A549 (cell line): ENCODE measurements around the gene GPSM1. TPM values are rescaled to one million over a fixed set of nuclear protein-coding genes. Genes with fewer than 3 reads are reported as not detected.

Source experiments
- ATAC-seq, 2 experiments: fragments of 200-7000 bp in 1 of 2; fragments of >200 bp in 1 of 2; cut with Nextera tagmentation in 1 of 2; cut with Tn5 transposase in 1 of 2; 3 replicates each; pipeline versions ENCODE4 v1.8.0 to v1.9.1; 2018 to 2020; ENCODE audit warnings: mild to moderate bottlenecking in 1 of 2, moderate library complexity in 1 of 2
- CTCF ChIA-PET: fragments of 300-600 bp; sonication (Branson Sonifier 250); formaldehyde crosslinking; extraction: SDS; loops from one replicate; lab custom pipeline; 2021; ENCODE audit warnings: antibody characterized with exemption, inconsistent platforms; lab: Yijun Ruan, JAX
- POLR2A ChIA-PET: fragments of 350-600 bp; formaldehyde crosslinking; extraction: SDS; loops from one replicate; lab custom pipeline; 2021; ENCODE audit warnings: antibody characterized with exemption, inconsistent platforms; lab: Yijun Ruan, JAX
- DNase-seq, 2 experiments: peaks; one replicate each; pipeline versions ENCODE4 v3.0.0 to v3.0.0-alpha.2; 2011 to 2016; ENCODE audit warnings: low read depth in 1 of 2, low spot score in 1 of 2
- FAIRE-seq: peaks from 2 replicates; lab custom pipeline; 2011; peaks lifted over from hg19 to GRCh38; lab: Jason Lieb, UNC
- H3K27ac ChIP-seq, 2 experiments: fragments of >200 bp; sonication (Bioruptor Twin); formaldehyde crosslinking; 3 replicates each; pipeline ENCODE4 v1.5.1; 2016 to 2017
- H3K4me1 ChIP-seq: fragments of >200 bp; sonication (Bioruptor Twin); formaldehyde crosslinking; 3 replicates; pipeline ENCODE4 v1.6.1; 2016
- H3K4me2 ChIP-seq: fragments of >200 bp; sonication (Bioruptor Twin); formaldehyde crosslinking; 3 replicates; pipeline ENCODE4 v1.6.1; 2016
- H3K4me3 ChIP-seq: fragments of >200 bp; sonication (Bioruptor Twin); formaldehyde crosslinking; 3 replicates; pipeline ENCODE4 v1.5.1; 2016
- H3K9me3 ChIP-seq: fragments of >200 bp; sonication (Bioruptor Twin); formaldehyde crosslinking; 3 replicates; pipeline ENCODE4 v1.6.1; 2016
- BHLHE40 ChIP-seq: IDR thresholded peaks from 2 replicates; pipeline ENCODE4 v1.6.1; 2012; ENCODE audit warnings: low read depth, low read length, inconsistent platforms
- CBX8 ChIP-seq: fragments of 200-600 bp; sonication (generic); IDR thresholded peaks from 2 replicates; pipeline ENCODE4 v1.6.1; 2016
- CEBPB ChIP-seq, 2 experiments: fragments of >200 bp in 1 of 2; sonication (Bioruptor Twin) in 1 of 2; formaldehyde crosslinking in 1 of 2; IDR thresholded peaks; 2 replicates each; pipeline ENCODE4 v1.6.1; 2012 to 2016
- CHD4 ChIP-seq: fragments of 200-600 bp; sonication (generic); IDR thresholded peaks from 2 replicates; pipeline ENCODE4 v1.6.1; 2016; ENCODE audit warnings: antibody characterized with exemption, mild to moderate bottlenecking, borderline replicate concordance
- FOSB ChIP-seq: fragments of 250-450 bp; sonication (Bioruptor Pico); IDR thresholded peaks from 2 replicates; pipeline ENCODE4 v1.5.0; 2020; ENCODE audit warnings: mild to moderate bottlenecking, moderate library complexity
- FOXS1 ChIP-seq: fragments of 250-450 bp; sonication (Bioruptor Pico); IDR thresholded peaks from 2 replicates; pipeline ENCODE4 v1.5.0; 2020; ENCODE audit warnings: mild to moderate bottlenecking, moderate library complexity
- GATA3 ChIP-seq: IDR thresholded peaks from 2 replicates; pipeline ENCODE4 v1.6.1; 2012; ENCODE audit warnings: borderline replicate concordance
- HDAC2 ChIP-seq: fragments of 200-600 bp; sonication (generic); IDR thresholded peaks from 2 replicates; pipeline ENCODE4 v1.6.1; 2016
- HOXA7 ChIP-seq: fragments of 250-450 bp; sonication (Bioruptor Pico); IDR thresholded peaks from 2 replicates; pipeline ENCODE4 v1.5.0; 2020; ENCODE audit warnings: mild to moderate bottlenecking, moderate library complexity
- HOXB13 ChIP-seq: fragments of 250-450 bp; sonication (Bioruptor Pico); IDR thresholded peaks from 2 replicates; pipeline ENCODE4 v1.5.0; 2020; ENCODE audit warnings: low read depth, mild to moderate bottlenecking, moderate library complexity
- HOXB5 ChIP-seq: fragments of 250-450 bp; sonication (Bioruptor Pico); IDR thresholded peaks from 2 replicates; pipeline ENCODE4 v1.5.0; 2020; ENCODE audit warnings: mild to moderate bottlenecking, moderate library complexity
- JUNB ChIP-seq: fragments of >200 bp; sonication (Bioruptor Twin); formaldehyde crosslinking; IDR thresholded peaks from 2 replicates; pipeline ENCODE4 v1.6.1; 2016
- KDM5A ChIP-seq: fragments of 200-600 bp; sonication (generic); IDR thresholded peaks from 2 replicates; pipeline ENCODE4 v1.6.1; 2016; ENCODE audit warnings: antibody characterized with exemption, mild to moderate bottlenecking
- MAZ ChIP-seq: fragments of 150-350 bp; IDR thresholded peaks from 2 replicates; pipeline ENCODE4 v1.6.1; 2014; ENCODE audit warnings: antibody characterized with exemption, low read depth, low read length, borderline replicate concordance
- NPAS2 ChIP-seq: fragments of 250-450 bp; sonication (Bioruptor Pico); IDR thresholded peaks from 2 replicates; pipeline ENCODE4 v1.8.0; 2022; ENCODE audit warnings: mild to moderate bottlenecking, moderate library complexity, borderline replicate concordance
- PHF8 ChIP-seq: fragments of 200-600 bp; sonication (generic); IDR thresholded peaks from 2 replicates; pipeline ENCODE4 v1.6.1; 2016; ENCODE audit warnings: low read depth, mild to moderate bottlenecking, antibody characterized with exemption, moderate library complexity, borderline replicate concordance
- POLR2AphosphoS2 ChIP-seq: conservative IDR thresholded peaks from 2 replicates; pipeline ENCODE4 v1.6.1; 2012; ENCODE audit warnings: low read length, improper control_type of control experiment, inconsistent platforms
- RAD21 ChIP-seq, 2 experiments: fragments of >200 bp in 1 of 2; sonication (Bioruptor Twin) in 1 of 2; formaldehyde crosslinking in 1 of 2; IDR thresholded peaks in 1 of 2; conservative IDR thresholded peaks in 1 of 2; 2 replicates in 1 of 2; 3 replicates in 1 of 2; pipeline ENCODE4 v1.6.1; 2012 to 2018; ENCODE audit warnings: inconsistent platforms in 1 of 2
- RARB ChIP-seq: fragments of 250-450 bp; sonication (Bioruptor Pico); IDR thresholded peaks from 2 replicates; pipeline ENCODE4 v1.8.0; 2021; ENCODE audit warnings: mild to moderate bottlenecking, moderate library complexity
- RNF2 ChIP-seq: fragments of 200-600 bp; sonication (generic); IDR thresholded peaks from 2 replicates; pipeline ENCODE4 v1.6.1; 2016; ENCODE audit warnings: low read depth, mild to moderate bottlenecking, antibody characterized with exemption, moderate library complexity, borderline replicate concordance
- SMC3 ChIP-seq: fragments of >200 bp; sonication (Bioruptor Twin); formaldehyde crosslinking; IDR thresholded peaks from 3 replicates; pipeline ENCODE4 v1.6.1; 2018; ENCODE audit warnings: inconsistent platforms
- TFCP2L1 ChIP-seq: fragments of 250-450 bp; sonication (Bioruptor Pico); IDR thresholded peaks from 2 replicates; pipeline ENCODE4 v1.5.0; 2021; ENCODE audit warnings: mild to moderate bottlenecking
- TP53 ChIP-seq: fragments of 250-450 bp; sonication (Bioruptor Pico); IDR thresholded peaks from 2 replicates; pipeline ENCODE4 v1.5.0; 2021; ENCODE audit warnings: mild to moderate bottlenecking, moderate library complexity
- ZC3H11A ChIP-seq: fragments of 450-650 bp; IDR thresholded peaks from 2 replicates; pipeline ENCODE4 v1.6.1; 2014; ENCODE audit warnings: antibody characterized with exemption, mild to moderate bottlenecking
- ZFP36 ChIP-seq: fragments of 450-650 bp; IDR thresholded peaks from 2 replicates; pipeline ENCODE4 v1.6.1; 2014; ENCODE audit warnings: borderline replicate concordance; ENCODE audit not compliant: partially characterized antibody
- ZNF302 ChIP-seq: fragments of 250-450 bp; sonication (Bioruptor Pico); IDR thresholded peaks from 2 replicates; pipeline ENCODE4 v1.9.0; 2021; ENCODE audit warnings: inconsistent platforms, mild to moderate bottlenecking, moderate library complexity
- WGBS: methylation state at CpG from one replicate; pipeline ENCODE4 v1.1.6; 2017; ENCODE audit errors: missing lambda C conversion rate; 5-methylcytosine and 5-hydroxymethylcytosine counted together
- polyA plus RNA-seq, 4 experiments: library from polyadenylated mRNA; depleted of rRNA in 3 of 4; stranded (reverse); fragments of >200 nt; fragmentation: RNase III in 1 of 4; extraction: RNeasy Plus Mini Kit Qiagen cat#74134 plus additional on column Dnase treatment in 1 of 4; gene quantifications; 2 replicates in 3 of 4; 3 replicates in 1 of 4; pipeline ENCODE4 v1.2.3, GENCODE V29; 2011 to 2017
- TF ChIP-seq, protein P1 (sequence below): fragments of 250-450 bp; sonication (Bioruptor Pico); IDR thresholded peaks from 2 replicates; pipeline ENCODE4 v1.5.0; 2021; ENCODE audit warnings: mild to moderate bottlenecking, moderate library complexity, borderline replicate concordance
- TF ChIP-seq, protein P2 (sequence below): fragments of 150-350 bp; IDR thresholded peaks from 2 replicates; pipeline ENCODE4 v1.6.1; 2014; ENCODE audit warnings: low read depth, mild to moderate bottlenecking, low read length
- TF ChIP-seq, protein P3 (sequence below): IDR thresholded peaks from 2 replicates; pipeline ENCODE4 v1.6.1; 2012
- TF ChIP-seq, protein P4 (sequence below): IDR thresholded peaks from 2 replicates; pipeline ENCODE4 v1.6.1; 2012
- TF ChIP-seq, protein P5 (sequence below): fragments of >200 bp; sonication (Bioruptor Twin); formaldehyde crosslinking; IDR thresholded peaks from 2 replicates; pipeline ENCODE4 v1.6.1; 2016
- TF ChIP-seq, protein P6 (sequence below): IDR thresholded peaks from 2 replicates; pipeline ENCODE4 v1.6.1; 2012; ENCODE audit warnings: low read depth, borderline replicate concordance
- TF ChIP-seq, protein P7 (sequence below): fragments of 250-450 bp; sonication (Bioruptor Pico); IDR thresholded peaks from 2 replicates; pipeline ENCODE4 v1.5.0; 2020; ENCODE audit warnings: low read depth, mild to moderate bottlenecking, moderate library complexity

Gene GPSM1
- polyA plus RNA-seq, 2 of the 4 experiments (the other 2 are of a cell fraction), result 2.1 to 8.8 TPM

DNA sequence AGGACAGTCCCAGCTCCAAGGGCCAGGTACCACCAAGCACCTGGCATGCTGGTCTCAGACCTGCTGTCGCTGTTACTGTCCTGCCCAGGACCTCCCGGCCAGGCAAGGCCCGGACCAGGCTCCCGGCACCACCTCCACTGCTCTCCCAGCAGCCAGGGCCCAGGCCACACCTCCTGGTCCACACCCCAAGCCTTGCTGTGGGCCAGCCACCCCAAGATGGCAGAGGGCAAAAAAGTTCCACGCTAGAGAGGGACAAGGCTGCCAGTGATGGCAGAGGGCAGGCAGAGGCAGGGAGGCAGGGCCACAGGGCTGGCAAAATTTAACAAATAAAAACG, 35.1 kb downstream of the GPSM1 start (continued):
- TF ChIP-seq, protein P1, sequence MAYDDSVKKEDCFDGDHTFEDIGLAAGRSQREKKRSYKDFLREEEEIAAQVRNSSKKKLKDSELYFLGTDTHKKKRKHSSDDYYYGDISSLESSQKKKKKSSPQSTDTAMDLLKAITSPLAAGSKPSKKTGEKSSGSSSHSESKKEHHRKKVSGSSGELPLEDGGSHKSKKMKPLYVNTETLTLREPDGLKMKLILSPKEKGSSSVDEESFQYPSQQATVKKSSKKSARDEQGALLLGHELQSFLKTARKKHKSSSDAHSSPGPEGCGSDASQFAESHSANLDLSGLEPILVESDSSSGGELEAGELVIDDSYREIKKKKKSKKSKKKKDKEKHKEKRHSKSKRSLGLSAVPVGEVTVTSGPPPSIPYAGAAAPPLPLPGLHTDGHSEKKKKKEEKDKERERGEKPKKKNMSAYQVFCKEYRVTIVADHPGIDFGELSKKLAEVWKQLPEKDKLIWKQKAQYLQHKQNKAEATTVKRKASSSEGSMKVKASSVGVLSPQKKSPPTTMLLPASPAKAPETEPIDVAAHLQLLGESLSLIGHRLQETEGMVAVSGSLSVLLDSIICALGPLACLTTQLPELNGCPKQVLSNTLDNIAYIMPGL (CRISPR knock-in tag), result no peak
- TF ChIP-seq ZC3H11A (no peak), RARB (CRISPR knock-in tag) (no peak), FOSB (no peak), HOXB13 (CRISPR knock-in tag) (no peak)

DNA sequence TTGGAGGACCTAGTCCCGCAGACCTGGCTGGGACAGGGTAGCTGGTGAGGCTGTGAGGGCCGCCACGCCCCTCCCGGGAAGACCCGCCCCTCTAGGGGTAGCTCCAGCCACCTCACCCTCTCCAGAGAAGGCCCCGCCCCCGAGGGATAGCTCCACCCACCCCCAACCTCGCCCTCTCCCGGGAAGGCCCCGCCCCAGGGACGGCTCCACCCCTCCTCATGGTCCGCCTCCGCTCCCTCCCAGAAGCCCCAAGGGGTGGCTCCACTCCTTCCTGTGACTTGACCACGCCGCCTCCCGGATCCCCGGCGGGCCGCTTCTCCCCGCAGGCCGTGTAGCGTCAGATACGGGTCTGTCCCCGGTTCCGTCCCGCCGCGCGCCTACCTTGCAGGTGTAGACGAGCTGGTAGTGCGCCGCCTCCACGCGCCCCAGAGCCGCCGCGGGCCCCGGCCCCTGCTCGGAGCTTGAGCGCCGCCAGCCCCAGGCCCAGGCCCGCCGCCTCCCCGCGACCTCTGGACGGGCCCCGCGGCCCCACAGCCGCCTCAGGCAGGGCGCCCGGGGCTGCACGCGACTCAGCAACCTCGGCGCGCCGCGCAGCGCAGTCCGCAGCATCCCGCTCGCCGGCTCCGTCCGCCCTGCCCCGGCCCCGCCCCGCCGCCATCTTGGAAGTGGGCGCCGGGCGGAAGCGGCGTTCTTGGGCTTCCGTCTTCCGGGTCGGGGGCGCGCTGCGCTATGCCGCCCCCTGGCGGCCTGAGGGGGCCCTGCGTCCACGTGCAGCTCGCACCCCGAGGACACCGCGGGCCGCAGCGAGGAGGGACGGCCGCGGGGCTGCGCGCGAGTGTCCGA, 36.0 kb downstream of the GPSM1 start, which contains the start of gene DNLZ:
DNLZ (minus strand) TSS at position 639 of the 843 bp plus-strand sequence; CDS start at position 609, 30 bp downstream.
- 0% methylated on average over 15 of the region's 97 CpGs for WGBS
- H3K27ac ChIP-seq, result peak within 1 kb of the TSS; percentile 96 to 98
- POLR2A ChIA-PET, result interaction anchor here (0.5 to 2.4 kb wide), 24 partner anchors 9 to 648 kb away, joined by 3 to 33 read pairs (median 4); partner anchors contain the start of genes ENTR1, PMPCA and SNAPC4
- TF ChIP-seq RARB (CRISPR knock-in tag) (no peak), ZNF302 (no peak), HDAC2 (no peak), KDM5A (no peak), RNF2 (no peak), ZFP36 (no peak), NPAS2 (peak; percentile 72), CBX8 (no peak), MAZ (0 out of 2 replicates have a peak, but pooled peaks have one; percentile 34), CEBPB (IDR thresholded peaks at IDR 0.05) (no peak), HOXA7 (CRISPR knock-in tag) (no peak), HOXB5 (CRISPR knock-in tag) (peak; percentile 74; the same call in 1 of the 2 replicates), CHD4 (no peak), JUNB (no peak), TFCP2L1 (CRISPR knock-in tag) (no peak), GATA3 (no peak), TP53 (CRISPR knock-in tag) (peak; percentile 85; the same call in 1 of the 2 replicates), PHF8 (peak; percentile 75; the same call in 1 of the 2 replicates), FOXS1 (CRISPR knock-in tag) (no peak), RAD21 (conservative IDR thresholded peaks at IDR 0.05 in 1 of 2, IDR thresholded peaks at IDR 0.05 in 1 of 2) (peak in 1 of 2 experiments; percentile 53; a peak in 4 of 5 replicates), SMC3 (peak; percentile 66), POLR2AphosphoS2 (no peak), BHLHE40 (peak; percentile 85)
- TF ChIP-seq, protein P2, sequence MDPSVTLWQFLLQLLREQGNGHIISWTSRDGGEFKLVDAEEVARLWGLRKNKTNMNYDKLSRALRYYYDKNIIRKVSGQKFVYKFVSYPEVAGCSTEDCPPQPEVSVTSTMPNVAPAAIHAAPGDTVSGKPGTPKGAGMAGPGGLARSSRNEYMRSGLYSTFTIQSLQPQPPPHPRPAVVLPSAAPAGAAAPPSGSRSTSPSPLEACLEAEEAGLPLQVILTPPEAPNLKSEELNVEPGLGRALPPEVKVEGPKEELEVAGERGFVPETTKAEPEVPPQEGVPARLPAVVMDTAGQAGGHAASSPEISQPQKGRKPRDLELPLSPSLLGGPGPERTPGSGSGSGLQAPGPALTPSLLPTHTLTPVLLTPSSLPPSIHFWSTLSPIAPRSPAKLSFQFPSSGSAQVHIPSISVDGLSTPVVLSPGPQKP, result no peak
- TF ChIP-seq, protein P3, sequence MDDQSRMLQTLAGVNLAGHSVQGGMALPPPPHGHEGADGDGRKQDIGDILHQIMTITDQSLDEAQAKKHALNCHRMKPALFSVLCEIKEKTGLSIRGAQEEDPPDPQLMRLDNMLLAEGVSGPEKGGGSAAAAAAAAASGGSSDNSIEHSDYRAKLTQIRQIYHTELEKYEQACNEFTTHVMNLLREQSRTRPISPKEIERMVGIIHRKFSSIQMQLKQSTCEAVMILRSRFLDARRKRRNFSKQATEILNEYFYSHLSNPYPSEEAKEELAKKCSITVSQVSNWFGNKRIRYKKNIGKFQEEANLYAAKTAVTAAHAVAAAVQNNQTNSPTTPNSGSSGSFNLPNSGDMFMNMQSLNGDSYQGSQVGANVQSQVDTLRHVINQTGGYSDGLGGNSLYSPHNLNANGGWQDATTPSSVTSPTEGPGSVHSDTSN, result no peak
- TF ChIP-seq, protein P4, sequence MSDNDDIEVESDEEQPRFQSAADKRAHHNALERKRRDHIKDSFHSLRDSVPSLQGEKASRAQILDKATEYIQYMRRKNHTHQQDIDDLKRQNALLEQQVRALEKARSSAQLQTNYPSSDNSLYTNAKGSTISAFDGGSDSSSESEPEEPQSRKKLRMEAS, result peak; percentile 100
- TF ChIP-seq, protein P5, sequence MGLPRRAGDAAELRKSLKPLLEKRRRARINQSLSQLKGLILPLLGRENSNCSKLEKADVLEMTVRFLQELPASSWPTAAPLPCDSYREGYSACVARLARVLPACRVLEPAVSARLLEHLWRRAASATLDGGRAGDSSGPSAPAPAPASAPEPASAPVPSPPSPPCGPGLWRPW, result no peak
- TF ChIP-seq, protein P6, sequence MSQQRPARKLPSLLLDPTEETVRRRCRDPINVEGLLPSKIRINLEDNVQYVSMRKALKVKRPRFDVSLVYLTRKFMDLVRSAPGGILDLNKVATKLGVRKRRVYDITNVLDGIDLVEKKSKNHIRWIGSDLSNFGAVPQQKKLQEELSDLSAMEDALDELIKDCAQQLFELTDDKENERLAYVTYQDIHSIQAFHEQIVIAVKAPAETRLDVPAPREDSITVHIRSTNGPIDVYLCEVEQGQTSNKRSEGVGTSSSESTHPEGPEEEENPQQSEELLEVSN, result peak; percentile 100
- TF ChIP-seq, protein P7, sequence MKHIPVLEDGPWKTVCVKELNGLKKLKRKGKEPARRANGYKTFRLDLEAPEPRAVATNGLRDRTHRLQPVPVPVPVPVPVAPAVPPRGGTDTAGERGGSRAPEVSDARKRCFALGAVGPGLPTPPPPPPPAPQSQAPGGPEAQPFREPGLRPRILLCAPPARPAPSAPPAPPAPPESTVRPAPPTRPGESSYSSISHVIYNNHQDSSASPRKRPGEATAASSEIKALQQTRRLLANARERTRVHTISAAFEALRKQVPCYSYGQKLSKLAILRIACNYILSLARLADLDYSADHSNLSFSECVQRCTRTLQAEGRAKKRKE (CRISPR knock-in tag), result peak; percentile 84; the same call in 1 of the 2 replicates

More for the DNA sequence above, 36.0 kb downstream of the GPSM1 start, which contains the start of gene DNLZ:
- FAIRE-seq (no peak), DNase-seq (peak; percentile 87 to 95), ATAC-seq (peak; percentile 72 to 86)
- Histone ChIP-seq H3K4me3 (peak within 1 kb of the TSS; percentile 88), H3K4me2 (peak within 1 kb of the TSS; percentile 77), H3K9me3 (no peaks in the 10 kb centered on the region), H3K4me1 (peaks cover 13% of the 10 kb centered on the region; the same call in 2 of the 3 replicates)
- CTCF ChIA-PET, result interaction anchor here (0.6 to 3.9 kb wide), 38 partner anchors 9 to 358 kb away, joined by 3 to 29 read pairs (median 4); partner anchors contain the start of gene CARD9
